NCI-H1092 (cell line): ENCODE measurements around the gene GP2.
"Not testable (repeated sequence)": the region's sequence is repeated elsewhere in the genome, so short reads cannot be mapped to it uniquely, and the experiment has no call there.

Source experiments
- DNase-seq: peaks from one replicate; lab custom pipeline; 2025; lab: John Stamatoyannopoulos, UW

Gene GP2

GRCh38 chr16:20325005-20325404 lies 2.3 kb downstream of the GP2 start:
- no peak for DNase-seq

DNA sequence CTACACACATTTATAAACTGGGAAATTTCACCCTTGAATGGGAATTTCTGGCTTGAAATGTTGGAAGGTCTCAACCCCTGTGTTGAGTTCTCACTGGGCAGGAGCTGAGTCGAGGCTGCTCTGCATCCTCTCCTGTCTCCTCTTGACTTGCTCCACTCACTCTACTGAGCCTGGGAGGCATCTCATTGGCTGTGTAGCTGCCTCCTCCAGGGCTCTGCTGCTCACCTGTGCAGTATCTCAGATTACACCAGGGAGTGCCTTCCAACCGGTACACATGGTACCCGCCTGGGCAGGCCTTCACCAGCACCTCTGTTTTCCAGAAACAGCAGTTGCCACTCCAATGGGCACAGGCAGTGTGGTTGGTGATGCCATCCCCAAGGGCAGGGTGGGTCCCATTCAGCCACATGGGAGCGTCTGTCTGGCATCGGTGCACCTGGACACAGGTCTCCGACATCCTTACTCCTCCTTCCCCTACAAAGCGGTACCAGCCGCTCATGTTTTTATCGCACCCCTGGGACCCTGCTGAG lies 3.7 kb downstream of the GP2 start:
- no peak for DNase-seq

DNA sequence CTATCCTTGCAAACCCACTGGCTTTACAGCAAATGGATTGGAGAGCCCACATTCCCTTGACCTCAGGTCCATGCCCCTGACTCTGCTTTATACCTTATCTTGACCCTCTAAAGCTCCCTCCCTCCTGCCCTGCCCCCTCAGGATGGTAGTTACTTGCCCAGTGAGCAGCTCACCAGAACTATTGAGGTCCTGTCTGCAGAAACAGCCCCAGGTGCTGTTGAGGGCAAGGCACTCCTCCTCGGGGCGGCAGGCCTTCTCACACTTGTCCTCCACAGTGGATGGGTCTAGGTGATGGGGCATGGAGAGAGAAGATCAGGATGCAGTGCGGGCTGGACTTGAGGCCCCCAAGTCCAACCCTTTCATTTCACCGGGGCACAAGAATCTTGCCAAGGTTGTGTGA lies 4.6 kb downstream of the GP2 start:
- no peak for DNase-seq

DNA sequence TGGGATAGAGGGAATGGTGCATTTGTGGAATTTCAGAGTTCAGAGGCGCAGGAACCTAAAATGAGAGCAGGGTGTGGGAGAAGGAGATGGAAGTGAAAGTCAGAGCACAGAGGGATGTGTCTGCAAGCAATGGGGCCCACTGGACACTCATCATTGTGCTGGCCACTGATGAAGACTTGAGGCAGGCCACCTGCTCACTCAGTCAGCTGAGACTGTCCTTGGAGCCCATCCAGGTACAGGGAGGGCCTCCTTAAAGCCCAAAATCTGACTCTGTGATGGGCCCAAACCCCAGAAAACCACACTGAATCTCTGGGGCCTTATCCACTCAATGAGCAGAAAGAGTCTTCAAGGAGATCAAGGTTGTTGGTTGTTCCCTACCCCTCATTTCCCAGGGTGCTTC lies 5.6 kb downstream of the GP2 start:
- DNase-seq: no peak

DNA sequence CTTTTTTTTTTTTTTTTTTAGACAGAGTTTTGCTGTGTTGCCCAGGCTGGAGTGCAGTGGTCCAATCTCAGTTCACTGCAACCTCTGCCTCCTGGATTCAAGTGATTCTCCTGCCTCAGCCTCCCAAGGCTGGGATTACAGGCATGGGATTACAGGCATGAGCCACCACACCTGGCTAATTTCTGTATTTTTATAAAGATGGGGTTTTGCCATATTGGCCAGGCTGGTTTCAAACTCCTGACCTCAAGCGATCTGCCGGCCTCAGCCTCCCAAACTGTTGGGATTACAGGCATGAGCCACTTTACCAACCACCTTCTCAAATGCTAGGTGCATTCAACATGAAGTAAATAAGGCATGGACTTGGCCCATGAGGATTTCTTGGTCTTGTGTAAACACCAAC lies 6.3 kb downstream of the GP2 start:
- not testable (repeated sequence) for DNase-seq

DNA sequence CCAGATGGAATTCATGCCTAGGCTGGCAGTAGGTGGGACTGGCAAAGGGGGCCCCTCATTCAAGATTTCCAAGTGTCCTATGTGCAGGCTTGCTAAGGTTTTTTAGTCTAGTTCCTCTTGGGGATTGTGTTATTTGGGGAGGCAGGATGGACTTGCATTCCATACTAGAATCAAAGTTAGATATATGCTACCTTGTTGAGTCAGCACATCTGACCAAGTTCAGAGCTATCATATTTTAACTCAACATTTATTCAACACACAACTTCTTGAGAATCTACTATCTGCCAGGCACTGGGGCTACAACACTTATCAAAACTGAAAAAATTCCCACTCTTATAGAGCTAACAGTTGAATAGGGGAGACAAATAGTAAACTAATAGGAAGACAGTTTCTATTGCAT lies 6.7 kb downstream of the GP2 start:
- no peak for DNase-seq

DNA sequence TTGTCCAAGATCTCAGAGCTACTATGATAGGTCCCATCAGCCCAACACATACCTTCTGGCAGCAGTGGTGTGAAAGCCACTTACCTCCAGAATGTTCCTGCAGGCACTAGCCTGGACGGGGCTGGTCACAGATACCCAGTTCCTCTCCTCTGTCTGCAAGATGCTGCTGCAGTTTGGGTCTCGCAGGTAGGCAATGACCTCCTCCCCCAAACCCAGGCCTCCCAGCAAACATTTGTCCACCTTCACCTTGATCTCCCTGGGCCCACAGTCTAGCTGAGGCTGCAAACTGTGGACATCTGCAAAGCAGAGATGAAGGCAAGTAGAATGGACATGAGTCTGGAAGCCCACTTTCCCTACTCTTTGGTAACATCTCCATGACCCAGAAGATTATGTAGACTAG lies 7.1 kb downstream of the GP2 start:
- DNase-seq: no peak

- DNase-seq: no peak
These were observed 7.9 kb downstream of the GP2 start for GRCh38 chr16:20319406-20319805.

DNA sequence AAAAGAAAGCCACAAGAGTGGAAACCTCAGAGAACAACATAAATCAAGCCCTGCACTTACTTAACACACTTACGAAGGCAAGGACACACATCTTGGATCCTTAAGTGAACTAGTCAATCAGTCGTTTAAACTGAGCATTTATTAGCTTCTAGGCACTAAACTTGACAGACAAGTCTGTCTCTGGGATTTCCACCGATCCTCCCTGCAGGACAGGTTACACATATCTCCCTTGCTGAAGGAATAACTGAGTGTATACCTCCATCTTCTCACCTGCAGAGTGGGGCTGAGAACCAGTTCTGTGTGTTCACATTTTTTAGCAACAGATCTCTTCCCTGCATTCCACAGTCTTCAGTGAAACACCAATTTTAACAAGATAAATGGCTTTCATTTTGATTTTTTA lies 8.9 kb downstream of the GP2 start:
- no peak for DNase-seq

GRCh38 chr16:20318006-20318405 lies 9.3 kb downstream of the GP2 start:
- DNase-seq: no peak

DNA sequence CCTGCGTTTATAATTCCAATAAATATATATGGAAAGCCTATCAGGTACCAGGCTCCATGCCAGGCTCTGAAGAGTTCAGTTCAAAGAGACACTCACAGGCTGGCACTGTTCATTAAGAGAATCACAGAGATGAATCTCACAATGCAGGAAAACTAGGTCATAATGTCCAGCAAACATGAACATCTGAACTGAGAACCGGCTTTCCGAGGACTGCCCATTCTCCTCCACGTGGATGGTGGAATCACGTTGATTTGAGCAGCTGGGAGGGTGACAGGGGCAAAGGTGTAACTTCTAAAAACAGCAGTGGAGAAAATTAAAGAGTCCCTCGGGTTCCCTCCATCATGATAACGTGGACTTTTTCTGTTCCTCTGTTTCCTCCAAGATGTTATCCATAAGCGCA lies 10.2 kb downstream of the GP2 start:
- DNase-seq: peak; percentile 27

GRCh38 chr16:20316715-20317114 lies 10.6 kb downstream of the GP2 start:
- no peak for DNase-seq

- DNase-seq: no peak
These were observed 11.5 kb downstream of the GP2 start for GRCh38 chr16:20315764-20316163.

DNA sequence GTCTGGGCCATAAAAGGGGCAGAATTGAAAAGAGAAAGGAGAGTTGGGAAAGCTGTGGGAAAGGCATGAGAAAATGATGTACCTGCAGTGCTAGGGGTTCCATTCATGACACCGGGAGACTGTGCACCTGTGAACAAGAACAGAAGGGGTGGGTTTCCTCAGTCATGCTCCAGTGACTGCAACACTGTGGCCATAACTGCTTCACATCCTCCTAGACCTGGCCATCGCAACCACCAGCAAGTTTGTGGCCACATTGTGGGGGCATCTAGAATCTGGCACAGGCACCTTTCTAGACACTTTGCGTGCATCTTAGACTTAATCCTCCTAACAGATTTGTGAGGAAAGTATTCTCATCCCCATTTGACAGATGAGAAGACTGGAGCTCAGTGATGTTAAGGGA lies 12.7 kb downstream of the GP2 start:
- no peak for DNase-seq

DNA sequence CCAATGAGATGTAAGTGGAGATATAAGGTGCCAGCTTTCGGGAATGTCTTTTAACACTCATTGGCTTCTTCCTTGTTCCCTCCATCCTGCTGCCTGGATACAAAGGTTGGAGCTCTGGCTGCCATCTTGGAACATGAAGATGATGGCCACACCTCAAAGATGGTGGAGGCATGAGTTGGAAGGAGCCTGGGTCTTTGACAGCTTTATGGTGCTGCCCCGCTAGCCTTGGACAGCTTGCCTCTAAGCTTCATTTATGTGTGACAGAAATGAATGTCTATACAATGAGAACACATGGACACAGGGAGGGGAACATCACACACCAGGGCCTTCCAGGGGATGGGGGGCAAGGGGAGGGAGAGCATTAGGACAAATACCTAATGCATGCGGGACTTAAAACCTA lies 13.6 kb downstream of the GP2 start:
- DNase-seq: no peak

- not testable (repeated sequence) for DNase-seq
These were observed 14.7 kb downstream of the GP2 start for GRCh38 chr16:20312536-20313095.

DNA sequence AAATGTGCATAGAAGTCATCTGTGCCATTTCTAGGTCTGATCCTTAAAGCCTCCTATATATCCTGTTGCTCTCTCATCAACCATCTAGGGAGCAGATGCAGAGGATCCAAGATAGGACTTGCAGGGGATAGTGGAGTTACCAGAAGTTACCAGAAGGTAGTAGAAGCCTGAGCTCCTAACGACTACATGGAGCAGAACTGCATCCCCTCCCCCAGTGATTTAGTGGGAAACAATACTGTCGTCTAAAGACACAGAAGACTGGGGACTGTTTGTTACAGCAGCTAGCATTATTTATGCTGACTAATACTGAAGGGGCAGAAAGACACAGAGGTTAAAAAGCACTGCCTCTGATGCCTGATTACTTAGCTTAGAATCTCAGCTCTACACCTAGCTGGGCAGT lies 15.8 kb downstream of the GP2 start:
- DNase-seq: no peak

GRCh38 chr16:20310421-20311395 lies 16.6 kb downstream of the GP2 start:
- no peak for DNase-seq

- DNase-seq: no peak
These were observed 17.5 kb downstream of the GP2 start for GRCh38 chr16:20309786-20310185.

GRCh38 chr16:20308801-20309590 lies 18.3 kb downstream of the GP2 start:
- no peak for DNase-seq

- DNase-seq: no peak
These were observed 19.0 kb downstream of the GP2 start for GRCh38 chr16:20308266-20308665.

- DNase-seq: no peak
These were observed 19.5 kb downstream of the GP2 start for GRCh38 chr16:20307791-20308190.

DNA sequence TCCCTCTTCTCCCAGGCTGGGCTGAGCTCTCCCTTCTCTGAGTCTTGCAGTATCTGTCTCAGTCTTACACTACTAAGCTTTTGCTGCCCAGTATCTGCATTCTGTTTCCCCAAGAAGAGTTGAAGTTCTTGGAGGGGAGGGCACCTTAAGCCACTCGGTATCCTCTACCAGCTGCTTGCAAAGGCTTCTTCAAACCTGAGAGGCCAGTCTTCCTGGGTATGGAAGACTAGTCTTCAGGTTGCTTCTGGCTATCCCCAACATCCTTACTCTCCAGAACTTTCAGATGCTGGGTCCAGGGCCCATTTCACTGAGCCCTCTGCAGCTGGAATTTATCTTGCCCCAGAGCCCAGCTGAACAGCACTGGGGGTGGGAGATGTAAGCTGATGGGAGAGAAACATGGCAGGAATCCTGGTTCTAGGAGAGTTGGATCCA lies 20.1 kb downstream of the GP2 start:
- no peak for DNase-seq
